NCI-H345 treated with DMSO at 0.1 percent for 48 hours (cell line): ENCODE results near the gene RHEX.

Source experiments
- DNase-seq: peaks from one replicate; lab custom pipeline; 2025; ENCODE audit not compliant: unreplicated experiment; lab: John Stamatoyannopoulos, UW

The RHEX gene

GRCh38 chr1:206089341-206089740, 36.4 kb downstream of the RHEX start:
- no peak for DNase-seq

- DNase-seq: no peak
Observed at GRCh38 chr1:206094024-206094423, 41.1 kb downstream of the RHEX start.

GRCh38 chr1:206097381-206097780, 44.4 kb downstream of the RHEX start:
- no peak for DNase-seq

- DNase-seq: no peak
Observed at GRCh38 chr1:206098242-206098919, 45.4 kb downstream of the RHEX start.

- DNase-seq: no peak
Observed at GRCh38 chr1:206100226-206100815, 47.3 kb downstream of the RHEX start.

GRCh38 chr1:206101351-206102045, 48.5 kb downstream of the RHEX start:
- no peak for DNase-seq

GRCh38 chr1:206102292-206102936, 49.4 kb downstream of the RHEX start:
- DNase-seq: no peak

- no peak for DNase-seq
Observed at GRCh38 chr1:206103979-206104378, 51.0 kb downstream of the RHEX start.

GRCh38 chr1:206105464-206105995, 52.6 kb downstream of the RHEX start:
- no peak for DNase-seq

GRCh38 chr1:206106328-206107167, 53.6 kb downstream of the RHEX start:
- DNase-seq: peak; percentile 55

GRCh38 chr1:206107168-206107544, 54.2 kb downstream of the RHEX start:
- DNase-seq: no peak

- no peak for DNase-seq
Observed at GRCh38 chr1:206108635-206109034, 55.7 kb downstream of the RHEX start.

GRCh38 chr1:206109718-206110117, 56.7 kb downstream of the RHEX start:
- DNase-seq: no peak

GRCh38 chr1:206110161-206110560, 57.2 kb downstream of the RHEX start:
- DNase-seq: no peak

GRCh38 chr1:206110820-206111219, 57.8 kb downstream of the RHEX start:
- DNase-seq: no peak

GRCh38 chr1:206111271-206111927, 58.4 kb downstream of the RHEX start:
- no peak for DNase-seq

GRCh38 chr1:206112600-206113301, 59.8 kb downstream of the RHEX start:
- no peak for DNase-seq

- no peak for DNase-seq
Observed at GRCh38 chr1:206114692-206115640, 62.0 kb downstream of the RHEX start.
